ENCODE results near the gene PALLD.

DNA sequence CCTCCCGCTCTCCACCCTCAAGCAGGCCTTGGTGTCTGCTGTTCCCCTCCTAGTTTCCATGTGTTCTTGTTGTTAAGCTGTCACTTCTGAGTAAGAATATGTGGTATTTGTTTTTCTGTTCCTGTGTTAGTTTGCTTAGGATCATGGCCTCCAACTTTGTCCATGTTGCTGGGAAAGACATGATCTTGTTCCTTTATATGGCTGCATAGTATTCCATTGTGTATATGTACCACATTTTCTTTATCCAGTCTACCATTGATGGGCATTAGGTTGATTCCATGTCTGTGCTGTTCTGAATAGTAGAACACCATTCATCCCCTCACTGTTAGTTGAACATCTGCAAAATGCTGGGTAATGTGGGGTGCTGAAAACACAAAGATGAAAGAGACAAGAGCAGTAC lies 222.9 kb downstream of the PALLD start:
- TF ChIP-seq POLR2A (IDR thresholded peaks at IDR 0.05) (no peak), POLR2AphosphoS5 (IDR thresholded peaks at IDR 0.05) (no peak)
- TF ChIP-seq, protein P1, sequence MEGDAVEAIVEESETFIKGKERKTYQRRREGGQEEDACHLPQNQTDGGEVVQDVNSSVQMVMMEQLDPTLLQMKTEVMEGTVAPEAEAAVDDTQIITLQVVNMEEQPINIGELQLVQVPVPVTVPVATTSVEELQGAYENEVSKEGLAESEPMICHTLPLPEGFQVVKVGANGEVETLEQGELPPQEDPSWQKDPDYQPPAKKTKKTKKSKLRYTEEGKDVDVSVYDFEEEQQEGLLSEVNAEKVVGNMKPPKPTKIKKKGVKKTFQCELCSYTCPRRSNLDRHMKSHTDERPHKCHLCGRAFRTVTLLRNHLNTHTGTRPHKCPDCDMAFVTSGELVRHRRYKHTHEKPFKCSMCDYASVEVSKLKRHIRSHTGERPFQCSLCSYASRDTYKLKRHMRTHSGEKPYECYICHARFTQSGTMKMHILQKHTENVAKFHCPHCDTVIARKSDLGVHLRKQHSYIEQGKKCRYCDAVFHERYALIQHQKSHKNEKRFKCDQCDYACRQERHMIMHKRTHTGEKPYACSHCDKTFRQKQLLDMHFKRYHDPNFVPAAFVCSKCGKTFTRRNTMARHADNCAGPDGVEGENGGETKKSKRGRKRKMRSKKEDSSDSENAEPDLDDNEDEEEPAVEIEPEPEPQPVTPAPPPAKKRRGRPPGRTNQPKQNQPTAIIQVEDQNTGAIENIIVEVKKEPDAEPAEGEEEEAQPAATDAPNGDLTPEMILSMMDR (IDR thresholded peaks at IDR 0.05): no peak

Measured in sigmoid colon (tissue), 4 donors.